ENCODE results near the gene ABHD8.
A peak's percentile ranks its signal among the peaks of the same experiment; 100 is the strongest.

The ABHD8 gene

DNA sequence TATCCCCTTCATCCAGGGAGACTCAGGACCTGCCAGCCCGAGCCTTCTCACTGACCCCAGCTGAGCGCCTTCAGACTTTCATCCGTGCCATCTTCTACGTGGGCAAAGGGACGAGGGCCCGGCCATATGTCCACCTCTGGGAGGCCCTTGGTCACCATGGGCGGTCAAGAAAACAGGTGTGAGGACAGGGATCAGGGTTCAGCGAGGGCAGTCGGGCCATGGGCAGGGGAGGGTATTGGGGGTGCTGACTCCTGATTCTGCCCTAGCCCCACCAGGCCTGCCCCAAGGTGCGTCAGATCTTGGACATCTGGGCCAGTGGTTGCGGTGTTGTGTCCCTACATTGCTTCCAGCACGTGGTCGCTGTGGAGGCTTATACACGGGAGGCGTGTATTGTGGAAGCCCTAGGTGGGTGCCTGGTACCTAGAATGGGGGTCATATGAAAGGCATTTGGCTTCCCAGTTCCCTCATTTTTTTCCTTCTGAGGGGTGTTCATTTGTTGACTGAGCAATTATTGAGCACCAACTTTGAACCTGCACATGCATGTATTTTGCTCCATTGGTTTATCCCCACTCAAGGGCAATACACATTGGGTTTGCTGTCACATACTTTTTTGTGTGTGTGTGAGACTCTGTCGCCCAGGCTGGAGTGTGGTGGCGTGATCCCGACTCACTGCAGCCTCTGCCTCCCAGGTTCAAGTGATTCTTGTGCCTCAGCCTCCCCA, 17.6 kb downstream of the ABHD8 start:
- H3K4me3 ChIP-seq = no peak overlapping the region
- no peaks in the 10 kb centered on the region for H3K36me3 ChIP-seq
- TF ChIP-seq, protein P1, sequence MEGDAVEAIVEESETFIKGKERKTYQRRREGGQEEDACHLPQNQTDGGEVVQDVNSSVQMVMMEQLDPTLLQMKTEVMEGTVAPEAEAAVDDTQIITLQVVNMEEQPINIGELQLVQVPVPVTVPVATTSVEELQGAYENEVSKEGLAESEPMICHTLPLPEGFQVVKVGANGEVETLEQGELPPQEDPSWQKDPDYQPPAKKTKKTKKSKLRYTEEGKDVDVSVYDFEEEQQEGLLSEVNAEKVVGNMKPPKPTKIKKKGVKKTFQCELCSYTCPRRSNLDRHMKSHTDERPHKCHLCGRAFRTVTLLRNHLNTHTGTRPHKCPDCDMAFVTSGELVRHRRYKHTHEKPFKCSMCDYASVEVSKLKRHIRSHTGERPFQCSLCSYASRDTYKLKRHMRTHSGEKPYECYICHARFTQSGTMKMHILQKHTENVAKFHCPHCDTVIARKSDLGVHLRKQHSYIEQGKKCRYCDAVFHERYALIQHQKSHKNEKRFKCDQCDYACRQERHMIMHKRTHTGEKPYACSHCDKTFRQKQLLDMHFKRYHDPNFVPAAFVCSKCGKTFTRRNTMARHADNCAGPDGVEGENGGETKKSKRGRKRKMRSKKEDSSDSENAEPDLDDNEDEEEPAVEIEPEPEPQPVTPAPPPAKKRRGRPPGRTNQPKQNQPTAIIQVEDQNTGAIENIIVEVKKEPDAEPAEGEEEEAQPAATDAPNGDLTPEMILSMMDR (IDR thresholded peaks at IDR 0.05) = no peak
- H3K9me3 ChIP-seq = no peaks in the 10 kb centered on the region
- H3K4me1 ChIP-seq = peaks cover 0 to 21% (median 16%) of the 10 kb centered on the region in 4 donors
- peaks cover 4 to 35% of the 10 kb centered on the region in 2 donors for H3K27me3 ChIP-seq
- intact Hi-C loops (cut with DNase I; ENCODE audit: low total_unique reads) = no loop called here
- DNase-seq = no peak
- H3K27ac ChIP-seq = no peak overlapping the region

DNA sequence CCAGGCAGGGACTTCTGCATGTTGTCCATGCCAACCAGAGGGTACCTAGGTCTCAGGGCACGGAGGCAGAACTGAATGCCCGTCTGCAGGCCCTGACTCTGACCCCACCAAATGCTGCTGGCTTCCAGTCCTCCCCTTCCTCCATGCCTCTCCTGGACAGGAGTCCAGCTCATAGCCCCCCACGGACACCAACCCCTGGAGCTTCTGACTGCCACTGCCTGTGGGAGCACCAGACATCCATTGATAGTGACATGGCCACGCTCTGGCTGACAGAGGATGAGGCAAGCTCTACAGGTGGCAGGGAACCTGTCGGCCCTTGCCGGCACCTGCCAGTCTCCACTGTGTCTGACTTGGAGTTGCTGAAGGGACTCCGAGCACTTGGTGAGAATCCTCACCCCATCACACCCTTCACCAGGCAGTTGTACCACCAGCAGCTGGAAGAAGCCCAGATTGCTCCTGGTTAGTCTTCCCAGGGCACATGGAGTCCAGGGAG, 19.7 kb downstream of the ABHD8 start:
- H3K4me1 ChIP-seq = peaks cover 0 to 17% (median 15%) of the 10 kb centered on the region in 4 donors
- H3K36me3 ChIP-seq = peaks cover 0 to 8% (median 6%) of the 10 kb centered on the region in 3 donors
- DNase-seq = no peak
- intact Hi-C loops (cut with DNase I; ENCODE audit: low total_unique reads) = loop anchor here (2.0 to 5.0 kb wide), 2 partner anchors 76 to 217 kb away; no protein-coding TSS in a partner anchor
- TF ChIP-seq, protein P1 (IDR thresholded peaks at IDR 0.05) = no peak
- no peak overlapping the region for H3K27ac ChIP-seq
- no peaks in the 10 kb centered on the region for H3K9me3 ChIP-seq
- H3K4me3 ChIP-seq = no peak overlapping the region
- H3K27me3 ChIP-seq = peaks cover 4 to 29% of the 10 kb centered on the region in 2 donors

DNA sequence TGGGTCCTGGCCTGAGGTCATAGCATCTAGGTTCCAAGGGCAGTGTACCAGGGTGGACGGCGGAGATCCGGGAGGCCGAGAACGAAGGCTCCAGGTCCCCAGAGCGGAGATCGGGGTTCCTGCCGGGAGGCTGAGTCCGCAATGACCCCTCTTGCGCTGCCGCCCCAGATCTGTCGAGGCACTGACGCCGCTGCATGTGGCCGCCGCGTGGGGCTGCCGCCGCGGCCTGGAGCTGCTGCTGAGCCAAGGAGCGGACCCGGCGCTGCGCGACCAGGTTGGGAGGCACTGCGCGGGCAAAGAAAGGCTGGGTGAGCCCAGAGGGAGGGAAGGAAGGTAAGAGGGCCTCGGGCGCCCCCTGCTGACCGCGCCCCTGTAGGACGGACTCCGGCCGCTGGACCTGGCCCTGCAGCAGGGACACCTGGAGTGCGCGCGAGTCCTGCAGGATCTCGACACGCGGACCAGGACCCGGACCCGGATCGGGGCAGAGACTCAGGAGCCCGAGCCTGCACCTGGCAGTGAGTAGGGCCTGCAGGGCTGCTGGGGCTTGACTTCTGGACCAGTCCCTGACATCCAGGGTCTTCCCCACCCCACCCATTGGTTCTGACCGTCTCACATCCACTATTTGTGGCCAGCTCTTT, 20.6 kb downstream of the ABHD8 start:
- Histone ChIP-seq H3K27me3 (peaks cover 4 to 29% of the 10 kb centered on the region in 2 donors), H3K4me1 (peaks cover 0 to 17% (median 15%) of the 10 kb centered on the region in 4 donors), H3K9me3 (no peaks in the 10 kb centered on the region), H3K36me3 (peaks cover 5 to 18% (median 12%) of the 10 kb centered on the region in 3 donors), H3K27ac (no peak overlapping the region), H3K4me3 (peak overlapping the region in 1 of 2 donors; percentile 41)
- TF ChIP-seq, protein P1 (IDR thresholded peaks at IDR 0.05) = peak; percentile 91 to 95
- DNase-seq = peak; percentile 76 to 86
- intact Hi-C loops (cut with DNase I; ENCODE audit: low total_unique reads) = loop anchor here (2.0 to 5.0 kb wide), 2 partner anchors 75 to 216 kb away; no protein-coding TSS in a partner anchor

DNA sequence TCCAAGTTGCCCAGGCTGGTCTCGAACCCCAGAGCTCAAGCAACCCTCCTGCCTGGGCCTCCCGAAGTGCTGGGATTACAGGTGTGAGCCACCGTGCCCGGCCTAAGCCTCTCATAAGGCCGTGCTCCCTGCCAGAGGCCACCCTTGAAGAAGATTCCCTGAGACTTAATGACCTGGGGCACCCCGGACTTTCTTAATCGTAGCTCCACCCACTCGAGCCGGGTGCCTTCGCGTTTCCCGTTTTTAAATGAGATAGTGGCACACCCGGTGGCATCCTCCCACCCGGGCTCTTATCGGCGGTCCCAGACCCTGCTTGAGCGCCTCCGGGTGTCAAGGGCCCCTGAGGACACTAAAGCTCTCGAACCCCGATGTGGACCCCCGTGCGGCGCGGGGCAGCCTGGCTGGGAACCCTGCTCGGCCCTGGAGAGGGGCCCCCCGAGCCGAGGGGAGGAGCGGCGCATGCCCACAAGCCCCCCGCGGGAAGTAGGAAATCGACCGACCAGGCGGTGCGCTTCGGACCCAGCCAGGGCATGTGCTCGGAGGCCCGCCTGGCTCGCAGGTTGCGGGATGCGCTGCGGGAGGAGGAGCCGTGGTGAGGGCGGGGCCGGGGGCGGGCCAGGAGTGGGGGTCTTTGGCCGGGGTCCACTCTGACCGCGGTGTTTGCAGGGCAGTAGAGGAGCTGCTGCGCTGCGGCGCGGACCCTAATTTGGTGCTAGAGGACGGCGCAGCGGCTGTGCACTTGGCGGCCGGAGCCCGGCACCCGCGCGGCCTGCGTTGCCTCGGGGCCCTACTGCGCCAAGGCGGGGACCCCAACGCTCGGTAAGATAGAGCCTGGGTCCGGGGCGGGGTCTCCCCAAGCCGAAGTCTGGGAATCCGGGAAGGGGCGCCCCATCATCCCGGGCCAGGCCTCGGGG, 21.6 kb downstream of the ABHD8 start, which contains the start of gene ANKLE1:
Gene ANKLE1 (plus strand): TSS at position 511 of the 914 bp plus-strand sequence. CDS start 20 bp downstream, at position 531.
- intact Hi-C loops (cut with DNase I; ENCODE audit: low total_unique reads) = loop anchor here (2.0 to 5.0 kb wide), 2 partner anchors 74 to 215 kb away; no protein-coding TSS in a partner anchor
- TF ChIP-seq, protein P1 (IDR thresholded peaks at IDR 0.05) = no peak
- Histone ChIP-seq H3K4me3 (peak within 1 kb of the TSS; percentile 19 to 41), H3K4me1 (peaks cover 0 to 17% (median 15%) of the 10 kb centered on the region in 4 donors), H3K27ac (no peak within 1 kb of the TSS), H3K9me3 (no peaks in the 10 kb centered on the region), H3K27me3 (peaks cover 4 to 29% of the 10 kb centered on the region in 2 donors), H3K36me3 (peaks cover 12 to 27% (median 22%) of the 10 kb centered on the region in 3 donors)
- DNase-seq = no peak

DNA sequence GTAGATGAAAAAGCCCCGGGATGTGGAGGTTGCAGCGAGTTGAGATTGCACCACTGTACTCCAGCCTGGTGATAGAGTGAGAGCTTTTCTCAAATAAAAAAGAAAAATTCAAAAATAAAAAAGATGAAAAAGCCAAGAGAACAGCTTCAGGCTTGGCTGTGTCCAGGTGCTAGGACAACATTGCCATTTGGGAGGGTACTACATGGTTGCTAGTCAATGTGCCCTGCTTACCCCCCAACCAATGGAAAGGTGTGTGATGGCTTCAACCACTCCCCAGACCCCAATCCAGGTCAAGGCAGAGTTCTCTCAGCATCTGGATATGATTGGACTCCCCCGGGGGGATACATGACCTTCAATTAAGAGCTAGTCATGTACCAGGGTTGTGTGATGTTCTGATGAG, 23.8 kb downstream of the ABHD8 start:
- Histone ChIP-seq H3K27ac (no peak overlapping the region), H3K27me3 (peaks cover 4 to 29% of the 10 kb centered on the region in 2 donors), H3K36me3 (peaks cover 31 to 49% (median 44%) of the 10 kb centered on the region in 3 donors), H3K4me1 (peaks cover 0 to 17% (median 15%) of the 10 kb centered on the region in 4 donors), H3K4me3 (no peak overlapping the region), H3K9me3 (no peaks in the 10 kb centered on the region)
- intact Hi-C loops (cut with DNase I; ENCODE audit: low total_unique reads) = no loop called here
- DNase-seq = no peak
- TF ChIP-seq, protein P1 (IDR thresholded peaks at IDR 0.05) = no peak
